Skin epidermis (tissue), 12 donors: Measurements from ENCODE around the gene ATP13A3.

ENCODE experiments used
- H3K27ac ChIP-seq, 21 experiments: fragments of 200-600 bp; sonication (generic) in 11 of 21; one replicate each; pipeline ENCODE4 v1.5.0; 2020; ENCODE audit warnings: mild to moderate bottlenecking in 3 of 21, inconsistent platforms in 2 of 21, moderate library complexity in 2 of 21
- H3K4me3 ChIP-seq, 7 experiments: fragments of 200-600 bp; sonication (generic) in 2 of 7; one replicate each; pipeline ENCODE4 v1.5.0; 2020; ENCODE audit warnings: inconsistent platforms in 2 of 7, mild to moderate bottlenecking in 2 of 7, moderate library complexity in 1 of 7

The ATP13A3 gene

GRCh38 chr3:194357681-194358080 is 129.1 kb downstream of the ATP13A3 start:
- H3K4me3 ChIP-seq: no peak overlapping the region
- no peak overlapping the region for H3K27ac ChIP-seq

GRCh38 chr3:194355379-194355778 is 131.4 kb downstream of the ATP13A3 start:
- H3K4me3 ChIP-seq: no peak overlapping the region

GRCh38 chr3:194354315-194354714 is 132.5 kb downstream of the ATP13A3 start:
- no peak overlapping the region for H3K27ac ChIP-seq
- no peak overlapping the region for H3K4me3 ChIP-seq

More at GRCh38 chr3:194355379-194355778, 131.4 kb downstream of the ATP13A3 start:
- H3K27ac ChIP-seq: no peak overlapping the region
